Measurements from ENCODE around the gene STX4.

STX4 gene

DNA sequence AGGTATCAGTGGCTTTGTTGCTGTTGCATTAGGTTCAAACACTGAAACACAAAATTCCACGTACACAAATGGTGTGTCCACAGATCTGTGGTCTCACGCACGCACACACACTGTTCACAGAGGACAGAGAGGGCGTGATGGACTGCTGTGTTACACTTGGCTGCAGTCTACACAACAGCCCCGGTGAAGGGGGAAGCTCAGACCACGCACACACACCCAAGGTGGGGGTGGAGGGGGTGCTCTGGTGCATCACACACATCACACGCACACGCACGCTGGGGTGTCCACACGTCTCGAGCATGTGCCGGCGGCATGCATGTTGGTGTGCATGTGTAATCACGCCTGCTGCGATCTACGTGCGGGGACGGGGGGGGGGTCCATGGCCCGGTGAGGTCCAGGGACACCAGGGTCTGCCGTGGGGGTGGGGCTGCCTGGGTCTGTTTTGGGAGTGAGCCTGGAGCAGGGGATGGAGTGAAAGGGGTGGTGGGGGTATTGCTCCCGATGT lies 41.0 kb upstream of the STX4 start:
- no peak overlapping the region for H3K4me3 ChIP-seq (ENCODE audit: low read depth in 1 of 2, low read length in 1 of 2)
- H3K27ac ChIP-seq: no peak overlapping the region
- TF ChIP-seq, protein P1, sequence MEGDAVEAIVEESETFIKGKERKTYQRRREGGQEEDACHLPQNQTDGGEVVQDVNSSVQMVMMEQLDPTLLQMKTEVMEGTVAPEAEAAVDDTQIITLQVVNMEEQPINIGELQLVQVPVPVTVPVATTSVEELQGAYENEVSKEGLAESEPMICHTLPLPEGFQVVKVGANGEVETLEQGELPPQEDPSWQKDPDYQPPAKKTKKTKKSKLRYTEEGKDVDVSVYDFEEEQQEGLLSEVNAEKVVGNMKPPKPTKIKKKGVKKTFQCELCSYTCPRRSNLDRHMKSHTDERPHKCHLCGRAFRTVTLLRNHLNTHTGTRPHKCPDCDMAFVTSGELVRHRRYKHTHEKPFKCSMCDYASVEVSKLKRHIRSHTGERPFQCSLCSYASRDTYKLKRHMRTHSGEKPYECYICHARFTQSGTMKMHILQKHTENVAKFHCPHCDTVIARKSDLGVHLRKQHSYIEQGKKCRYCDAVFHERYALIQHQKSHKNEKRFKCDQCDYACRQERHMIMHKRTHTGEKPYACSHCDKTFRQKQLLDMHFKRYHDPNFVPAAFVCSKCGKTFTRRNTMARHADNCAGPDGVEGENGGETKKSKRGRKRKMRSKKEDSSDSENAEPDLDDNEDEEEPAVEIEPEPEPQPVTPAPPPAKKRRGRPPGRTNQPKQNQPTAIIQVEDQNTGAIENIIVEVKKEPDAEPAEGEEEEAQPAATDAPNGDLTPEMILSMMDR (IDR thresholded peaks at IDR 0.05): no peak
- H3K27me3 ChIP-seq: peaks cover 15% of the 10 kb centered on the region
- H3K36me3 ChIP-seq: no peaks in the 10 kb centered on the region
- peaks cover 7 to 9% of the 10 kb centered on the region in 2 experiments for H3K4me1 ChIP-seq (ENCODE audit: control insufficient read depth in 1 of 2, insufficient read depth in 1 of 2, low read depth in 1 of 2, low read length in 1 of 2)
- H3K9me3 ChIP-seq: no peaks in the 10 kb centered on the region

DNA sequence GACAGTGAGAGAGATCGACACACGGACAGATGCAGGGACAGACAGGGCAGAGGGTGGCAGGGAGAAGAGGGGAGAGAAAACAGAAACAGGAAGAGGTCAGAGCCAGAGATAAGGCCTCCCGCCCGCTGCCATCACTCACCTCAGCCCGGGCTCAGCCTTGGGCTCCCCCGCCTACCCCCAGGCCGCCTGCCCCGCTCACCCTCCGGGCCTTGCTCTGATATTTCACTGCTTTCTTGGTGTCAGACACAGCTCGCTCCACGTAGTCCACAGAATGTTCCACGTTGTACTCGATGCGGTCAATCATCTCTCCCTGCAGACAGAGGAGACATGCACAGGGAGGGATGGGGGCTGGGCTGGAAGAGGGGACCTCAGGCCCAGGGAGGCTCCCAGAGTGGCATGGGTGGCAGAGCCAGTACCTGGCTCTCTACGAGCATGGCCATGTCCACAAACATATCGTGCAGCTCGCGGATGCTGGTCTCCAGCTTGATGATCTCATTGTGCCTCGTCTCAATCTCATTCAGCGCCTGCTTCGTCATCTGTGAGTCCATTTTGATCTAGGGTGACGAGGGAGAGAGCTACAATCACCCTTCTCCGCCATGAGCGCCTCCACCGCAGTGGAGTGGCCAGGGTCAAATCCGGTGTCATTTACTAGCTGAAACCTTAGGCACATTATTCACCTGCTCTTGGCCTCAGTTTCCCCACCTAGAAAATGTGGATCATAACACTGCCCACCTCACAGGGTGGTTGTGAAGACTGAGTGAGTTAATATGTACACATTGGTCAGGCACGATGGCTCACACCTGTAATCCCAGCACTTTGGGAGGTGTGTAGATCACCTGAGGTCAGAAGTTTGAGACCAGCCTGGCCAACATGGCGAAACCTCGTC lies 40.2 kb upstream of the STX4 start:
- no peak overlapping the region for H3K27ac ChIP-seq
- H3K36me3 ChIP-seq: no peaks in the 10 kb centered on the region
- TF ChIP-seq, protein P1 (IDR thresholded peaks at IDR 0.05): no peak
- H3K27me3 ChIP-seq: peaks cover 23% of the 10 kb centered on the region
- H3K9me3 ChIP-seq: no peaks in the 10 kb centered on the region
- H3K4me3 ChIP-seq (ENCODE audit: low read depth in 1 of 2, low read length in 1 of 2): no peak overlapping the region
- peaks cover 12 to 14% of the 10 kb centered on the region in 2 experiments for H3K4me1 ChIP-seq (ENCODE audit: control insufficient read depth in 1 of 2, insufficient read depth in 1 of 2, low read depth in 1 of 2, low read length in 1 of 2)

DNA sequence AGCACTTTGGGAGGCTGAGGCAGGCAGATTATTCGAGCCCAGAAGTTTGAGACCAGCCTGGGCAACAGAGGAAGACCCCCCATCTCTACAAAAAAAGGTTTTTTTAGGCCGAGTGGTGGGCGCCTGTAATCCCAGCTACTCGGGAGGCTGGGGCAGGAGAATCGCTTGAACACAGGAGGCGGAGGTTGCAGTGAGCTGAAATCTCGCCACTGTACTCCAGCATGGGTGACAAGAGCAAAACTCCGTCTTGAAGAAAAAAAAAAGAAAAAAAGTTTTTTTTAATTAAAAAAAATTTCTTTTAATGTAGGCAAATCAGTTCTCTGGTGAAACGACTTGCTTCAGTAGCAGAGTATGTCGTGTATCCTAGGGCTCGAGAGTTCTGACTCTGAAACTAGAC lies 37.4 kb upstream of the STX4 start:
- Histone ChIP-seq H3K27me3 (peaks cover 33% of the 10 kb centered on the region), H3K27ac (no peak overlapping the region), H3K36me3 (no peaks in the 10 kb centered on the region), H3K4me1 (ENCODE audit: control insufficient read depth in 1 of 2, insufficient read depth in 1 of 2, low read depth in 1 of 2, low read length in 1 of 2) (peaks cover 12 to 14% of the 10 kb centered on the region in 2 experiments), H3K4me3 (ENCODE audit: low read depth in 1 of 2, low read length in 1 of 2) (no peak overlapping the region), H3K9me3 (no peaks in the 10 kb centered on the region)
- TF ChIP-seq, protein P1 (IDR thresholded peaks at IDR 0.05): no peak

DNA sequence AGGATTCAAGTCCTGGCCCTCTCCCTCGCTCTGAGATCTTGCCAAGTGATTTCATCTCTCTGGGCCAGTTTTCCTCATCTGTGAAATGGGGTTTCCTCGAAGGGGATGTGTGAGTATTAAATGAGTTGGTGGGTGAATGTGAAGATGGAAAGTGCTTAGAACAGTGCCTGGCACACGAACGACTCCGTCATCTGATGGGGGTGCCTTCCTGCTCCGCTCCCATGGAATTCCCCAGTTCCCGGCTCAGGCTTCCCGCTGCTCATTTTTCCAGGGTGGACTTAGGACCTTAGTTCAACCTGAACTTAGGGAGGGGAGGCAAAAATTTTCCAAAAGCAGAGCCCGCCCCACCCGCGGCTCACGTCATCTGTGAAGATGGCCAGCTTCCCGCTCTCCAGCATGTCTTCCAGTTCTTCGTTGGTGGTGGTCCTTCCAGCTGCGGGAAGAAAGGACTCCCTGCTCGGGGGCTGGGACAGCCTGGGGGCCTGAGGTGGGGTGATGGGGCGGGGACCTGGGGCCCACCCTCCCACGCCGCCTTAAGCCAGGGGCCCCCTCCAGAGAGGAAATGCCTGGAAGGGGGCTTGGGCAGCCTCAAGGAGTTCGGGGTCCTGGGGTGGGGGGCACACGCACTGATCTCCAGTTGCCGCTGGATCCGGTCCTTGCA lies 36.9 kb upstream of the STX4 start:
- Histone ChIP-seq H3K27ac (no peak overlapping the region), H3K4me3 (ENCODE audit: low read depth in 1 of 2, low read length in 1 of 2) (peak overlapping the region; percentile 57 to 68), H3K36me3 (no peaks in the 10 kb centered on the region), H3K9me3 (no peaks in the 10 kb centered on the region), H3K4me1 (ENCODE audit: control insufficient read depth in 1 of 2, insufficient read depth in 1 of 2, low read depth in 1 of 2, low read length in 1 of 2) (peaks cover 12 to 14% of the 10 kb centered on the region in 2 experiments), H3K27me3 (peaks cover 33% of the 10 kb centered on the region)
- TF ChIP-seq, protein P1 (IDR thresholded peaks at IDR 0.05): no peak

DNA sequence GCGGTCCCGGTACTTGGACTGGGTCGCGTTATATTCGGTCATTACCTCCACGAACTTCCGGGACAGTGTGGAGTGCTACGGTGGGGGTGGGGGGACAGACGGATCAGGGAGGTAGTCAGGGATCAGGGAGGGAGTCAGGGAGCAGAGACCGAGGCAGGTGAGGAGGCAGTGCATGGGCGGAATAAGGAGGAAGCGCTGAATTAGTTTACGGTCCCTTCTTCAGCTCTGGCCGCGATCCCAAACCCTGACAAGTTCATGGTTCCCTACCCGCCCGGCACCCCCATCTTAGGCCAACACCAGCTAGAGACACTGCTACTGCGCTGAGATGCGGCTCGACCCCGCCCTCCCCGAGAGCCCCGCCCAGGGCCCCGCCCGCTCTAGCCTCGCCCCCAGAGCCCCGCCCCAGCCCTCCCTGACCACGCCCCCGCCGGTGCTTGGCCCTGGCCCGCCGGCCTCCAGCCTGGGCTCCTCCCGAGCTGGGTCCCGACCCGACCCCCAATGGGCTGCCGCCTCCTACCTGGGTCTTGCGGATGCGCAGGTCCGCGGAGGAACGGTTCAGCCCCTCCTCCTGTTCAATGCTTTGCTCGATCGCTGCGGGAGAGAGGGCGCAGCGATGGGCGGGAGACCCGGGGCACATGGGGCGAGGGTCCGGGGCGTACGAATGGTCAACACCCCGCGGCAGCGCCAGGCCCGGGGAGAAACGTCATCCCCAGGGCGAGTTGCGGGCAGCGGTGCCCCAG lies 36.2 kb upstream of the STX4 start:
- H3K27me3 ChIP-seq: peaks cover 36% of the 10 kb centered on the region
- peak overlapping the region; percentile 57 to 68 for H3K4me3 ChIP-seq (ENCODE audit: low read depth in 1 of 2, low read length in 1 of 2)
- H3K9me3 ChIP-seq: no peaks in the 10 kb centered on the region
- H3K36me3 ChIP-seq: no peaks in the 10 kb centered on the region
- TF ChIP-seq, protein P1 (IDR thresholded peaks at IDR 0.05): peak; percentile 18
- H3K4me1 ChIP-seq (ENCODE audit: control insufficient read depth in 1 of 2, insufficient read depth in 1 of 2, low read depth in 1 of 2, low read length in 1 of 2): peaks cover 12 to 14% of the 10 kb centered on the region in 2 experiments
- no peak overlapping the region for H3K27ac ChIP-seq
